K562 (cell line): Measurements from ENCODE around the gene MILR1. TPM values are rescaled to one million over a fixed set of nuclear protein-coding genes. Genes with fewer than 3 reads are reported as not detected.

ENCODE experiments used
- ATF7 ChIP-seq: fragments of 450-650 bp; IDR thresholded peaks from 2 replicates; pipeline ENCODE4 v1.7.1; 2014; ENCODE audit warnings: mild to moderate bottlenecking, moderate library complexity
- CBFA2T3 ChIP-seq: fragments of 450-650 bp; IDR thresholded peaks from 2 replicates; pipeline ENCODE4 v1.6.1; 2017
- CEBPB ChIP-seq: fragments of 450-650 bp; IDR thresholded peaks from 2 replicates; pipeline ENCODE4 v1.6.1; 2016; ENCODE audit warnings: missing genetic modification characterization, missing compliant biosample characterization
- FOXK2 ChIP-seq, 2 experiments: fragments of 450-650 bp; IDR thresholded peaks in 1 of 2; conservative IDR thresholded peaks in 1 of 2; 2 replicates each; pipeline ENCODE4 v1.6.1; 2016; ENCODE audit warnings: low read depth in 2 of 2, mild to moderate bottlenecking in 1 of 2
- GATAD2B ChIP-seq: fragments of 450-650 bp; IDR thresholded peaks from 2 replicates; pipeline ENCODE4 v1.6.1; 2017; ENCODE audit warnings: mild to moderate bottlenecking, borderline replicate concordance
- HNRNPK ChIP-seq: fragments of 200-400 bp; formaldehyde crosslinking; IDR thresholded peaks from one replicate; pipeline ENCODE4 v1.6.1; 2018; ENCODE audit warnings: mild to moderate bottlenecking, low read depth, low read length; ENCODE audit not compliant: poor library complexity, severe bottlenecking
- HNRNPL ChIP-seq: fragments of 200-400 bp; formaldehyde crosslinking; IDR thresholded peaks from 2 replicates; pipeline ENCODE4 v1.6.1; 2017; ENCODE audit warnings: low read depth, mild to moderate bottlenecking, low read length
- NUFIP1 ChIP-seq: fragments of 450-650 bp; IDR thresholded peaks from 2 replicates; pipeline ENCODE4 v1.6.1; 2018; ENCODE audit not compliant: partially characterized antibody
- POLR2G ChIP-seq: fragments of 200-400 bp; formaldehyde crosslinking; IDR thresholded peaks from 2 replicates; pipeline ENCODE4 v1.6.1; 2017; ENCODE audit warnings: low read depth, mild to moderate bottlenecking, antibody characterized with exemption, low read length, moderate library complexity
- PRDM10 ChIP-seq: fragments of 450-650 bp; IDR thresholded peaks from 2 replicates; pipeline ENCODE4 v1.6.1; 2018; ENCODE audit not compliant: partially characterized antibody
- RAD21 ChIP-seq, 2 experiments: fragments of 250-450 bp in 1 of 2; fragments of 450-650 bp in 1 of 2; sonication (Bioruptor Pico) in 1 of 2; formaldehyde crosslinking in 1 of 2; IDR thresholded peaks in 1 of 2; conservative IDR thresholded peaks in 1 of 2; 2 replicates each; pipeline versions ENCODE4 v1.4.0 to v1.8.0; 2020 to 2022; ENCODE audit warnings: mild to moderate bottlenecking in 2 of 2, moderate library complexity in 1 of 2
- RBM14 ChIP-seq: fragments of 200-400 bp; formaldehyde crosslinking; IDR thresholded peaks from 2 replicates; pipeline ENCODE4 v1.6.1; 2018; ENCODE audit warnings: low read depth, mild to moderate bottlenecking, low read length, moderate library complexity, borderline replicate concordance; ENCODE audit not compliant: insufficient read depth
- RBM39 ChIP-seq: fragments of 200-400 bp; formaldehyde crosslinking; optimal IDR thresholded peaks from 2 replicates; pipeline ENCODE3; 2018; ENCODE audit warnings: low read depth, low read length
- RERE ChIP-seq: sonication (generic); formaldehyde crosslinking; IDR thresholded peaks from 2 replicates; pipeline ENCODE4 v1.8.0; 2023; ENCODE audit warnings: missing genetic modification reagents, mild to moderate bottlenecking, borderline replicate concordance
- THAP7 ChIP-seq: fragments of 250-450 bp; sonication (Bioruptor Pico); IDR thresholded peaks from 2 replicates; pipeline ENCODE4 v1.5.0; 2021
- ZBTB34 ChIP-seq: fragments of 250-450 bp; sonication (Bioruptor Pico); IDR thresholded peaks from 2 replicates; pipeline ENCODE4 v1.8.0; 2021; ENCODE audit warnings: mild to moderate bottlenecking, moderate library complexity
- ZNF3 ChIP-seq: fragments of 250-450 bp; sonication (Bioruptor Pico); IDR thresholded peaks from 2 replicates; pipeline ENCODE4 v1.5.0; 2021; ENCODE audit warnings: mild to moderate bottlenecking, moderate library complexity
- ZNF445 ChIP-seq: fragments of 250-450 bp; sonication (Bioruptor Pico); IDR thresholded peaks from 2 replicates; pipeline ENCODE4 v1.4.0; 2020; ENCODE audit warnings: low read depth, mild to moderate bottlenecking, moderate library complexity
- polyA plus RNA-seq, 8 experiments: library from polyadenylated mRNA; depleted of rRNA in 4 of 8; stranded (reverse) in 5 of 8; unstranded in 3 of 8; fragments of >200 nt; fragmentation: Nextera tagmentation in 2 of 8; fragmentation: Illumina TruSeq in 1 of 8; extraction: Ambion mirVana in 2 of 8; extraction: Trizol in 1 of 8; gene quantifications; 2 replicates each; pipeline versions ENCODE4 v1.2.1 to v1.2.3, GENCODE V29; 2011 to 2014; ENCODE audit warnings: inconsistent platforms in 1 of 8, missing spikeins in 1 of 8
- total RNA-seq, 7 experiments: library from RNA; depleted of rRNA in 6 of 7; stranded (reverse); fragments of >200 nt in 6 of 7; fragmentation: Illumina TruSeq in 2 of 7; extraction: Trizol in 2 of 7; gene quantifications; 2 replicates each; pipeline versions ENCODE4 v1.2.1 to v1.2.3, GENCODE V29; 2011 to 2021; ENCODE audit warnings: low replicate concordance in 1 of 7

Gene MILR1
- total and polyA plus RNA-seq, 9 of the 15 experiments (the other 6 are each of a cell fraction or from before 2014, with no cell fraction given): 3.8 to 14.1 (median 7.1) TPM

GRCh38 chr17:64507413-64507782 lies 58.5 kb downstream of the MILR1 start (continued):
- TF ChIP-seq ZNF445 (CRISPR knock-in tag): no peak
- peak; percentile 13 for TF ChIP-seq RBM39
- TF ChIP-seq HNRNPK: no peak
- no peak for TF ChIP-seq THAP7 (CRISPR knock-in tag)
- no peak for TF ChIP-seq ZBTB34 (CRISPR knock-in tag)
- no peak for TF ChIP-seq GATAD2B
- TF ChIP-seq CEBPB (tag): no peak
- TF ChIP-seq CBFA2T3: no peak
- no peak for TF ChIP-seq NUFIP1
- TF ChIP-seq HNRNPL: no peak
- TF ChIP-seq ATF7: no peak
- no peak for TF ChIP-seq ZNF3 (CRISPR knock-in tag)
- no peak for TF ChIP-seq POLR2G
- no peak for TF ChIP-seq PRDM10
- TF ChIP-seq RBM14: no peak
- TF ChIP-seq FOXK2 (conservative IDR thresholded peaks at IDR 0.05 in 1 of 2, IDR thresholded peaks at IDR 0.05 in 1 of 2; ENCODE audit: low read depth in 2 of 2): peak in 1 of 2 experiments; percentile 8; a peak in 1 of 4 replicates
- TF ChIP-seq RAD21 (CRISPR knock-in tag; conservative IDR thresholded peaks at IDR 0.05 in 1 of 2, IDR thresholded peaks at IDR 0.05 in 1 of 2): peak; percentile 20 to 21; a peak in 2 of 4 replicates
- no peak for TF ChIP-seq RERE (CRISPR knock-in tag)
